ENCODE results near the gene TMEM101.

Gene TMEM101

GRCh38 chr17:44023545-44024270 is 8.9 kb upstream of the TMEM101 start:
- no peaks in the 10 kb centered on the region for H3K4me1 ChIP-seq (ENCODE audit: control insufficient read depth, insufficient read depth, low read length)
- POLR2A ChIA-PET = interaction anchor here (0.6 kb wide), 1 partner anchor 38 kb away, joined by 5 read pairs; no protein-coding TSS in a partner anchor
- no peak overlapping the region for H3K27ac ChIP-seq (ENCODE audit: extremely low read depth, low read depth, low read length)
- H3K4me3 ChIP-seq (ENCODE audit: low read depth, low read length) = no peak overlapping the region
- no peaks in the 10 kb centered on the region for H3K9me3 ChIP-seq (ENCODE audit: control insufficient read depth, insufficient read depth, low read depth, low read length)
- CTCF ChIA-PET = interaction anchor here (0.8 to 2.0 kb wide), 2 partner anchors 18 kb away, joined by 3 to 9 read pairs; no protein-coding TSS in a partner anchor
- TF ChIP-seq BCL6B (tag by site-specific recombination; IDR thresholded peaks at IDR 0.05) (no peak), ZNF10 (tag by site-specific recombination; IDR thresholded peaks at IDR 0.05) (no peak), ZNF777 (tag by site-specific recombination; IDR thresholded peaks at IDR 0.05; ENCODE audit: borderline replicate concordance) (no peak), SP3 (tag by site-specific recombination; IDR thresholded peaks at IDR 0.05) (no peak), ZNF398 (tag by site-specific recombination; IDR thresholded peaks at IDR 0.05) (no peak), ZNF146 (tag by site-specific recombination; IDR thresholded peaks at IDR 0.05) (no peak), ZIC2 (tag by site-specific recombination; IDR thresholded peaks at IDR 0.05) (no peak), ZFP3 (tag by site-specific recombination; IDR thresholded peaks at IDR 0.05; ENCODE audit: low read depth) (no peak), ZBTB1 (tag by site-specific recombination; IDR thresholded peaks at IDR 0.05) (no peak), BCL11B (tag by site-specific recombination; IDR thresholded peaks at IDR 0.05; ENCODE audit: low read depth) (no peak), ZNF426 (tag by site-specific recombination; IDR thresholded peaks at IDR 0.05) (no peak), ZNF473 (tag by site-specific recombination; IDR thresholded peaks at IDR 0.05) (no peak), ZNF202 (tag by site-specific recombination; IDR thresholded peaks at IDR 0.05; ENCODE audit: borderline replicate concordance) (no peak), ZNF350 (tag by site-specific recombination; IDR thresholded peaks at IDR 0.05) (no peak), ZNF341 (tag by site-specific recombination; IDR thresholded peaks at IDR 0.05; ENCODE audit: low read depth) (no peak)
- TF ChIP-seq, protein P1, sequence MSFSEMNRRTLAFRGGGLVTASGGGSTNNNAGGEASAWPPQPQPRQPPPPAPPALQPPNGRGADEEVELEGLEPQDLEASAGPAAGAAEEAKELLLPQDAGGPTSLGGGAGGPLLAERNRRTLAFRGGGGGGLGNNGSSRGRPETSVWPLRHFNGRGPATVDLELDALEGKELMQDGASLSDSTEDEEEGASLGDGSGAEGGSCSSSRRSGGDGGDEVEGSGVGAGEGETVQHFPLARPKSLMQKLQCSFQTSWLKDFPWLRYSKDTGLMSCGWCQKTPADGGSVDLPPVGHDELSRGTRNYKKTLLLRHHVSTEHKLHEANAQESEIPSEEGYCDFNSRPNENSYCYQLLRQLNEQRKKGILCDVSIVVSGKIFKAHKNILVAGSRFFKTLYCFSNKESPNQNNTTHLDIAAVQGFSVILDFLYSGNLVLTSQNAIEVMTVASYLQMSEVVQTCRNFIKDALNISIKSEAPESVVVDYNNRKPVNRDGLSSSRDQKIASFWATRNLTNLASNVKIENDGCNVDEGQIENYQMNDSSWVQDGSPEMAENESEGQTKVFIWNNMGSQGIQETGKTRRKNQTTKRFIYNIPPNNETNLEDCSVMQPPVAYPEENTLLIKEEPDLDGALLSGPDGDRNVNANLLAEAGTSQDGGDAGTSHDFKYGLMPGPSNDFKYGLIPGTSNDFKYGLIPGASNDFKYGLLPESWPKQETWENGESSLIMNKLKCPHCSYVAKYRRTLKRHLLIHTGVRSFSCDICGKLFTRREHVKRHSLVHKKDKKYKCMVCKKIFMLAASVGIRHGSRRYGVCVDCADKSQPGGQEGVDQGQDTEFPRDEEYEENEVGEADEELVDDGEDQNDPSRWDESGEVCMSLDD (tag by site-specific recombination; IDR thresholded peaks at IDR 0.05) = no peak
- TF ChIP-seq, protein P2, sequence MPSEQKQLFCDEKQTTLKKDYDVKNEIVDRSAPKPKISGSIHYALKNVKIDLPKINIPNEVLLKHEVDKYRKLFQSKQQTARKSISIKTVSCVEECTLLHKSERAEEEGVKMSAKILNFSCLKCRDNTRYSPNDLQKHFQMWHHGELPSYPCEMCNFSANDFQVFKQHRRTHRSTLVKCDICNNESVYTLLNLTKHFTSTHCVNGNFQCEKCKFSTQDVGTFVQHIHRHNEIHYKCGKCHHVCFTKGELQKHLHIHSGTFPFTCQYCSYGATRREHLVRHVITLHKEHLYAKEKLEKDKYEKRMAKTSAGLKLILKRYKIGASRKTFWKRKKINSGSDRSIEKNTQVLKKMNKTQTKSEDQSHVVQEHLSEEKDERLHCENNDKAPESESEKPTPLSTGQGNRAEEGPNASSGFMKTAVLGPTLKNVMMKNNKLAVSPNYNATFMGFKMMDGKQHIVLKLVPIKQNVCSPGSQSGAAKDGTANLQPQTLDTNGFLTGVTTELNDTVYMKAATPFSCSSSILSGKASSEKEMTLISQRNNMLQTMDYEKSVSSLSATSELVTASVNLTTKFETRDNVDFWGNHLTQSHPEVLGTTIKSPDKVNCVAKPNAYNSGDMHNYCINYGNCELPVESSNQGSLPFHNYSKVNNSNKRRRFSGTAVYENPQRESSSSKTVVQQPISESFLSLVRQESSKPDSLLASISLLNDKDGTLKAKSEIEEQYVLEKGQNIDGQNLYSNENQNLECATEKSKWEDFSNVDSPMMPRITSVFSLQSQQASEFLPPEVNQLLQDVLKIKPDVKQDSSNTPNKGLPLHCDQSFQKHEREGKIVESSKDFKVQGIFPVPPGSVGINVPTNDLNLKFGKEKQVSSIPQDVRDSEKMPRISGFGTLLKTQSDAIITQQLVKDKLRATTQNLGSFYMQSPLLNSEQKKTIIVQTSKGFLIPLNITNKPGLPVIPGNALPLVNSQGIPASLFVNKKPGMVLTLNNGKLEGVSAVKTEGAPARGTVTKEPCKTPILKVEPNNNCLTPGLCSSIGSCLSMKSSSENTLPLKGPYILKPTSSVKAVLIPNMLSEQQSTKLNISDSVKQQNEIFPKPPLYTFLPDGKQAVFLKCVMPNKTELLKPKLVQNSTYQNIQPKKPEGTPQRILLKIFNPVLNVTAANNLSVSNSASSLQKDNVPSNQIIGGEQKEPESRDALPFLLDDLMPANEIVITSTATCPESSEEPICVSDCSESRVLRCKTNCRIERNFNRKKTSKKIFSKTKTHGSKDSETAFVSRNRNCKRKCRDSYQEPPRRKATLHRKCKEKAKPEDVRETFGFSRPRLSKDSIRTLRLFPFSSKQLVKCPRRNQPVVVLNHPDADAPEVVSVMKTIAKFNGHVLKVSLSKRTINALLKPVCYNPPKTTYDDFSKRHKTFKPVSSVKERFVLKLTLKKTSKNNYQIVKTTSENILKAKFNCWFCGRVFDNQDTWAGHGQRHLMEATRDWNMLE (tag by site-specific recombination; conservative IDR thresholded peaks at IDR 0.05; ENCODE audit: low read depth) = no peak
- peaks cover 4 to 64% of the 10 kb centered on the region in 2 experiments; a peak in 2 of 3 replicates for H3K36me3 ChIP-seq (ENCODE audit: control insufficient read depth in 2 of 2, insufficient read depth in 1 of 2, low read length in 2 of 2)
